Endothelial cell of umbilical vein (primary cell): ENCODE data around the gene OCA2. TPM values are rescaled to one million over a fixed set of nuclear protein-coding genes. Genes with fewer than 3 reads are reported as not detected.

Source experiments
- BruUV-seq: library from RNA; stranded (reverse); fragments of 400-500 nt; replicated peaks from 2 replicates; lab custom pipeline; 2021; lab: Mats Ljungman, UMichigan
- CTCF ChIA-PET: fragments of 300-600, 350-600 bp; sonication (Branson Sonifier 250); formaldehyde crosslinking; loops from one replicate; lab custom pipeline; 2021; ENCODE audit warnings: antibody characterized with exemption, inconsistent platforms; lab: Charles Lee
- POLR2A ChIA-PET: fragments of 300-600, 350-600 bp; sonication (Branson Sonifier 250); formaldehyde crosslinking; loops from one replicate; lab custom pipeline; 2021; ENCODE audit warnings: antibody characterized with exemption, inconsistent platforms; lab: Charles Lee
- DNase-seq: peaks from one replicate; pipeline ENCODE4 v3.0.0-alpha.2; 2011; ENCODE audit warnings: low read depth, low spot score
- FAIRE-seq: peaks from 2 replicates; lab custom pipeline; 2011; peaks lifted over from hg19 to GRCh38; lab: Jason Lieb, UNC
- H2AFZ ChIP-seq: 2 replicates; pipeline ENCODE4 v1.6.0; 2012; ENCODE audit warnings: low read depth, low read length, control low read depth, inconsistent platforms
- H3K27ac ChIP-seq: 2 replicates; pipeline ENCODE4 v1.5.1; 2011; ENCODE audit warnings: low read depth, mild to moderate bottlenecking, control low read depth, low read length, moderate library complexity; ENCODE audit not compliant: insufficient read depth
- H3K27me3 ChIP-seq, 2 experiments: 2 replicates each; pipeline versions ENCODE4 v1.6.0 to v1.6.1; 2011; ENCODE audit warnings: low read length in 2 of 2, mixed read lengths in 1 of 2; ENCODE audit not compliant: control insufficient read depth in 2 of 2, insufficient read depth in 2 of 2
- H3K36me3 ChIP-seq, 2 experiments: 2 replicates in 1 of 2; 3 replicates in 1 of 2; pipeline ENCODE4 v1.5.1; 2011; ENCODE audit warnings: low read length in 2 of 2, mild to moderate bottlenecking in 1 of 2, moderate library complexity in 1 of 2; ENCODE audit not compliant: control insufficient read depth in 2 of 2, insufficient read depth in 2 of 2; ENCODE audit errors: extremely low read depth in 1 of 2
- H3K4me1 ChIP-seq: 3 replicates; pipeline ENCODE4 v1.5.1; 2011; ENCODE audit warnings: mild to moderate bottlenecking, low read length; ENCODE audit not compliant: control insufficient read depth, insufficient read depth; ENCODE audit errors: extremely low read depth
- H3K4me2 ChIP-seq: 2 replicates; pipeline ENCODE4 v1.6.1; 2011; ENCODE audit warnings: low read length, control low read depth, mixed read lengths; ENCODE audit not compliant: insufficient read depth
- H3K4me3 ChIP-seq, 3 experiments: fragments of 200-600 bp in 1 of 3; sonication (generic), shearing (Covaris generic) in 1 of 3; replicated peaks in 1 of 3; 2 replicates each; pipeline ENCODE4 v1.5.1; 2011 to 2016; ENCODE audit warnings: control low read depth in 3 of 3, low read length in 3 of 3, mild to moderate bottlenecking in 2 of 3, inconsistent platforms in 1 of 3, low read depth in 1 of 3, moderate library complexity in 1 of 3; ENCODE audit not compliant: insufficient read depth in 1 of 3
- H3K79me2 ChIP-seq: 2 replicates; pipeline ENCODE4 v1.6.0; 2012; ENCODE audit warnings: low read length, inconsistent platforms; ENCODE audit not compliant: control insufficient read depth, insufficient read depth
- H3K9ac ChIP-seq: replicated peaks from 2 replicates; pipeline ENCODE3; 2011; ENCODE audit warnings: low read length, control low read depth; ENCODE audit not compliant: insufficient read depth; ENCODE audit errors: extremely low read depth
- H3K9me1 ChIP-seq: replicated peaks from 3 replicates; pipeline ENCODE4 v1.6.0; 2011; ENCODE audit warnings: mild to moderate bottlenecking, low read length; ENCODE audit not compliant: control insufficient read depth, insufficient read depth; ENCODE audit errors: extremely low read depth
- H3K9me3 ChIP-seq: replicated peaks from 2 replicates; pipeline ENCODE4 v1.5.1; 2012; ENCODE audit warnings: low read length, inconsistent platforms; ENCODE audit not compliant: control insufficient read depth, insufficient read depth
- H4K20me1 ChIP-seq: replicated peaks from 2 replicates; pipeline ENCODE3; 2011; ENCODE audit warnings: mild to moderate bottlenecking, low read length; ENCODE audit not compliant: control insufficient read depth, insufficient read depth; ENCODE audit errors: extremely low read depth
- CTCF ChIP-seq, 2 donors: IDR thresholded peaks; 1 replicate in 1 of 2; 2 replicates in 1 of 2; pipeline ENCODE4 v1.5.1; 2011; ENCODE audit warnings: low read length in 2 of 2, mild to moderate bottlenecking in 2 of 2, moderate library complexity in 2 of 2, control low read depth in 1 of 2, inconsistent platforms in 1 of 2, low read depth in 1 of 2; ENCODE audit not compliant: insufficient read depth in 1 of 2; ENCODE audit errors: extremely low read depth in 1 of 2
- EZH2 ChIP-seq: IDR thresholded peaks from 2 replicates; pipeline ENCODE4 v1.6.1; 2012; ENCODE audit warnings: borderline replicate concordance, low read depth, mild to moderate bottlenecking, moderate library complexity, low read length, inconsistent platforms; ENCODE audit not compliant: severe bottlenecking
- FOS ChIP-seq: IDR thresholded peaks from 2 replicates; pipeline ENCODE4 v1.6.1; 2011; ENCODE audit warnings: mild to moderate bottlenecking, low read length, moderate library complexity, borderline replicate concordance; ENCODE audit not compliant: insufficient read depth
- GATA2 ChIP-seq: IDR thresholded peaks from 2 replicates; pipeline ENCODE4 v1.7.0; 2011; ENCODE audit warnings: low read depth, mild to moderate bottlenecking, moderate library complexity, mixed read lengths, low read length; ENCODE audit not compliant: insufficient read length, insufficient read depth
- JUN ChIP-seq: IDR thresholded peaks from 2 replicates; pipeline ENCODE4 v1.6.1; 2011; ENCODE audit warnings: borderline replicate concordance, low read depth; ENCODE audit not compliant: insufficient read length, insufficient read depth
- MAX ChIP-seq: IDR thresholded peaks from 2 replicates; pipeline ENCODE4 v1.6.1; 2011; ENCODE audit not compliant: insufficient read depth, insufficient read length
- MYC ChIP-seq: IDR thresholded peaks from one replicate; pipeline ENCODE4 v1.6.1; 2011; ENCODE audit warnings: mild to moderate bottlenecking, low read depth, low read length
- POLR2A ChIP-seq: IDR thresholded peaks from 2 replicates; pipeline ENCODE4 v1.6.1; 2012; ENCODE audit warnings: low read depth, mild to moderate bottlenecking, control low read depth, low read length
- POLR2AphosphoS5 ChIP-seq: IDR thresholded peaks from 2 replicates; pipeline ENCODE4 v1.6.1; 2012; ENCODE audit warnings: low read depth, mild to moderate bottlenecking, control low read depth, low read length, moderate library complexity; ENCODE audit not compliant: insufficient read depth
- dilution Hi-C: fragments of 300-500 bp; cut with MboI; formaldehyde crosslinking; loops from one replicate; pipeline ENCODE4 v1.15.0; 2019; ENCODE audit warnings: low sequenced_read_pairs; ENCODE audit not compliant: extremely low pct_ligation_motif_present
- intact Hi-C: fragments of 100-400 bp; cut with micrococcal nuclease; formaldehyde crosslinking; loops from one replicate; pipeline ENCODE4 v1.10.0; 2022
- polyA plus RNA-seq, 4 experiments: library from polyadenylated mRNA; depleted of rRNA in 3 of 4; stranded (reverse) in 3 of 4; unstranded in 1 of 4; fragments of >200 nt; gene quantifications; 2 replicates each; pipeline versions ENCODE4 v1.2.1 to v1.2.3, GENCODE V29; 2011 to 2012; ENCODE audit warnings: missing spikeins in 1 of 4
- total RNA-seq: library from RNA; stranded (reverse); gene quantifications from 2 replicates; pipeline ENCODE4 v1.2.3, GENCODE V29; 2021

OCA2 gene
- total and polyA plus RNA-seq, 2 donors (not counting 3 experiments of a cell fraction or from before 2014, with no cell fraction given): not detected

GRCh38 chr15:27894645-27895044 is 204.5 kb downstream of the OCA2 start:
- ChIA-PET POLR2A (no interaction called here), CTCF (no interaction called here)
- Histone ChIP-seq H3K27me3 (no peaks in the 10 kb centered on the region), H3K9me1 (no peaks in the 10 kb centered on the region), H3K4me1 (no peaks in the 10 kb centered on the region), H3K36me3 (no peaks in the 10 kb centered on the region), H3K9me3 (peaks cover 6% of the 10 kb centered on the region), H2AFZ (no peak overlapping the region), H4K20me1 (no peaks in the 10 kb centered on the region), H3K79me2 (no peaks in the 10 kb centered on the region), H3K4me2 (no peak overlapping the region), H3K27ac (no peak overlapping the region), H3K9ac (no peak overlapping the region), H3K4me3 (no peak overlapping the region)
- TF ChIP-seq POLR2A (no peak), GATA2 (no peak), JUN (no peak), MYC (no peak), MAX (no peak), EZH2 (no peak), CTCF (IDR thresholded peaks at IDR 0.05; ENCODE audit: extremely low read depth in 1 of 2, insufficient read depth in 1 of 2, low read depth in 1 of 2, low read length in 2 of 2) (no peak), FOS (no peak), POLR2AphosphoS5 (no peak)
- intact Hi-C loops: no loop called here
- dilution Hi-C loops: no loop called here
- DNase-seq (no peak), FAIRE-seq (no peak)
- no TSS peak for BruUV-seq
